ENCODE results near the gene OPRL1.

The OPRL1 gene

DNA sequence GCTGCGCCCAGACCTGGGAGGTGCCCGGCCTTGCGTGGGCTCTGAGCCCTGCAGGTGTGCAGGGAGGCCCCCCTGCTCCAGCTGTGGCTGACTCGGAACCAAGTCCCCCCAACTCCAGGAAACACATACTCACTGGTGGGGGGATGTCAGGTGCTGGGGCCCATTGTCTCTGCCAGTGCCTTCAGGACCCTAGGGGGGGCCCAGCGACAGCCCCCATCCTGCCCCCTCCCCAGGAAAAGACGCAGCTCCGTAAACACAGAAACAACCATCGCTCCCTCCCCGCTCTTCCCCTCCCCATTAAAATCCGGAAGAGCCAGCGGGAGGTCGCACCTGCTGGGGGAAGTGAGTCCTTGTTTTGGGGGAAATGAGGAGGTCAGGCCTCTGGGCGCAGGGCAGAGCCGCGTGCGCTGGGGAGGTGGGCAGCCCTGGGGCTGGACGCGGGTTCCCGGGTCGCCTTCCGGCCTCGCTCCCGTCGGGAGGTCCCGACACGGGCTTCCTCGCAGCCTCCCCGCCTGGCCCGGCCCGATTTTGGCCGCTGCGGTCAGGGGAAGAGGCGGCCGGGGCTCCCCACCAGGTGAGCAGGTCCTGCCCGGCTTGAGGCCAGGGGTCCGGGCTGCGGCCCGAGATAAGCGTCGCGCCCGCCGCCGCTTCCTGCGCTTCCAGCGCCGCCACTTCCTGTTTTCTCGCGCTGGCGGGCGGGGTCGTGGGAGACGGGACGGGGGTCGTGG lies 37.7 kb upstream of the OPRL1 start:
- no peak for DNase-seq (ENCODE audit: low spot score)

DNA sequence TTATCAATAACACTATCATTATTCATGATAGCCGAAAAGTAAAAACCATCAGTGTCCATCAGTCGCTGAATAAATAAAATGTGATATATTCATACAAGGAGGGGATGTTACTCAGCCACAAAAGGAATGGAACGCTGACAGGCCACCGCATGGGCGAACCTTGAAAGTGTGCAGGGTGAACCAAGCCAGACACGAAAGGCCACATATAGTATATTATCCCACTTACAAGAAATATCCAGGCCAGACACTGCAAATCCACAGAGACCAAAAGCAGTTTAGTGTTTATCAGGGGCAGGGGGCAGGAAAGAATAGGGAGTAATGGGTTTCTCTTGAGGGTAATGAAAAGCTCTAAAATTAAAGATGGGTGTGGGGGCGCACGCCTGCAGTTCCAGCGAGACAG lies 36.1 kb upstream of the OPRL1 start:
- no peak for DNase-seq (ENCODE audit: low spot score)

DNA sequence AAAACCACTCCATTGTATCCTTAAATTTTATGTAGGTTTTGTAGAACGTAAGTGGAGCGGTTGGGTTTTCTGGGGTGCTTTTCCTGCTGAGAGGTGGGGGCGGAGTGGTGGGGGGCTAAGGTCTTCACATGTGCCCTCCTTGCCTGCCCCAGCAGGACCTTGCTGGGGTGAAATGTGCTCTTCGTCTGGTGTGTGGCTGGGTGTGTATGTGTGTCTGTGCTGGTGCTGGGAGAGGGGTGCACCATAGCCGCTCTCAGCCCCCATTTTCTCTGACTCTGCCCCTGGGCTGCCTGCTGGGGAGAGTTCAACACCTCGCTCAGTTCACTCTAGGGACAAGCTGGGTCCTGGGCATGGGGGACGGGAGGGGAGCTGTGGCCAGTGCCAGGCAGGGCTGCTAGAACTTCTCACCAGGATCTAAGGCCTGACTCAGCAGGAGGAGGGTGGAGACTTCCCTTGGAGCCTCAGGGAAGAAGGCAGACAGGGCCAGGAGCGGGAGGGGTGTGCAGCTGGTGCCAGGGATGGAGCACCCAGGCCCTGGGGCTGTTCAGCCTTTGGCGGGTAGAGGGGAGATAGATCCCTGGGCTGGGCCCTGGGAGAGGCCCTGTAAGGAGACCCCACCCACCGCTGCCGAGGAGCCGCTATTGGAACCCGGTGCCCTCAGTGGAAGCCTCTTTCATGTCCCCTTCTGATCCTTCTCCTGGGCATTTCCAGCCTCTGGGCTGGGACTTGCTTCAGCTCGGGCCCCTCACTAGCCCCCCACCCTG lies 35.2 kb upstream of the OPRL1 start:
- DNase-seq (ENCODE audit: low spot score), result no peak

DNA sequence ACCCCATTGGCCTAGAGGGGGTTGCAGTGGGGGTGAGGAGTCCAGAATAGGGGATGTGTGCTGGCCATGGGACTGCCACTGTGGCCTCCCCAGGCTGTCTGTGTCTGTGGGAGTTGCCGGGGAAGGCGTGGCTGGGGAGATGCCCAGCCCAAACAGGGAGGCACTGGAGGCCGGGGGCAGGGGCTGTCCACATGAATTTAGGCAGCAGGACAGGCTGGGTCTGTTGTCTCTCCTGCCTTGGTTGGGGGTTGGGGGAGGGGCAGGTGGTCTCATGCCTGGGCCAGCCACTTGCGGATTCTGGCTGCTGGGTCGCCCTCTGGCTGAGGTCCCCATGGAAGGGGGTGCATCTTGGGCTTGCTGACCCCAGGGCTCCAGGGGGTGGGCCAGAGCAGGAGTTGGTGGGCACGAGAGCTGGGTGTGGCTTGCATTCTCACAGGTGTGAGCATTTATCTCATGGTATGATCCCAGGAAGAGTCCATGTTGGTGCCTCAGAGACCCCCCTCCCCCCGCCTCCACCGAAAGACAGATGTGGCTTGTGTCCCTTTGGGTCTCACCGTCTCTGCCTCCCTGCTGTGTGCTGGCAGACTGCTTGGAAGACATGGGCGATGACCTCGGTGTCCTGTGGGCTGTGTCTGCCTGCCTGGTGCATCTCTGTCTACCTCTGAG lies 34.4 kb upstream of the OPRL1 start:
- DNase-seq (ENCODE audit: low spot score), result no peak

DNA sequence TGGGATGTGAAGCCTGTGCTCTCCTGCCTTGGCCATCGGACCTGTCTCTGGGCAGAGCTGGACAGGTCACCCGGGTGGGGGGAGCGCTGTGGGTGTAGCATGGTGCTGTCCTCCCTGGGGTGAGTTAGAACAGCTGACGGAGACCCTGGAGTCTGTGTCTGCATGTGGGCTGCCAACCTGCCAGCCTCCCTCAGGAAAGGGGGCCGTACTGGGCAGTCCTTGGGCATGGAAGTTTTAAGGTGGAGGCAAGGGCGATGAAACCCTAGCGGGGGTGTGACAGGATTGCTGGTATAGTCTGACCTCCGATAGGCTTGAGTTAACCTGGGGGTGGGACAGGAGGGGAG lies 32.9 kb upstream of the OPRL1 start:
- no peak for DNase-seq (ENCODE audit: low spot score)

DNA sequence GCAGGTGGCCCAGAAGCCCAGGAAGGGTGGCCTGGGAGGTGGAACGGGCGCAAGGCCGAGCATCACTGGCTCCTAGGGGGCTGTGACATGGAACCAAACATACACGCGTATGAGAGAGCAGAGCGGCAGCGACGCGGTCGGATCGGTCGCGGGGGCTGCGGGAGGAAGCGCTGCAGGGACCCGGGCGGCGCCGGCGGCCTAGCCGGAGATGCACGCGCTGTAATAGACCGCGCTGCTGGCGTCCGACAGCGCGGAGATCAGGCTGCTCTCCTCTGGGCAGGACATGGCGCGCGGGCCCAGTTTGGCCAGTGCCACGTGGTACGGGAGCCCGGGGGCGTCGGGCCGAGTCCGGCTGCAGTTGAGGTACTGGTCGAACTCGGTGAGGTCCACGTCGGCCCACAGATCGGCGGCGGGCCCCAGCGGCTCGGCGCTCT lies 31.9 kb upstream of the OPRL1 start:
- DNase-seq (ENCODE audit: low spot score), result no peak

DNA sequence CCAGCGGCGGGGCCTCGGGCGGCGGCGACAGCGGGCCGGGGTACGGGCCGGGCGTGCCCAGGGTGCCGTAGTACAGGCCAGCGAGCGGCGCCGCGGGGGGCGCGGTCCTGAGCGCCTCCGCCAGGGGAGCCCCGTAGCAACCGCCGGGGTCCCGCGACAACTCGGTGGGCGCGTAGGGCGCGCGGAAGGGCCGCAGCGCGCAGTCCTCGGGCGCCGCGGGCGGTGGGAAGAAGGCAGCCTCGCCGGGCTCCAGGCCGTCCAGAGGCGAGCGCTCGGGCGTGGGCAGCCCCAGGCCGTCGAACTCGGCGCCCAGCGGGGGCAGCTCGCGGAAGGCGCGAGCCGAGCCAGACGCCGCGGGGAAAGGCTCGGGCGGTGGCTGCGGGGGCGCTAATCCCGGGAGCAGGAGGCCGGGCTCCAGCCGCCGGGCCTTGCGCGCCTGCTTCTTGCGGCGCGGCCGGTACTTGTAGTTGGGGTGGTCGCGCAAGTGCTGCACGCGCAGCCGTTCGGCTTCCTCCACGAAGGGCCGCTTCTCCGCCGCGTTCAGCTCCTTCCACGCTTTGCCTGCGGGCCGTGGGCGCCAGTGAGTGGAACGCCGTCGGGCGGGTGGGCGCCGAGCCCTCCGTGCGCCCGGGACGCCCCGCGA lies 31.4 kb upstream of the OPRL1 start:
- peak; percentile 62 for DNase-seq (ENCODE audit: low spot score)

DNA sequence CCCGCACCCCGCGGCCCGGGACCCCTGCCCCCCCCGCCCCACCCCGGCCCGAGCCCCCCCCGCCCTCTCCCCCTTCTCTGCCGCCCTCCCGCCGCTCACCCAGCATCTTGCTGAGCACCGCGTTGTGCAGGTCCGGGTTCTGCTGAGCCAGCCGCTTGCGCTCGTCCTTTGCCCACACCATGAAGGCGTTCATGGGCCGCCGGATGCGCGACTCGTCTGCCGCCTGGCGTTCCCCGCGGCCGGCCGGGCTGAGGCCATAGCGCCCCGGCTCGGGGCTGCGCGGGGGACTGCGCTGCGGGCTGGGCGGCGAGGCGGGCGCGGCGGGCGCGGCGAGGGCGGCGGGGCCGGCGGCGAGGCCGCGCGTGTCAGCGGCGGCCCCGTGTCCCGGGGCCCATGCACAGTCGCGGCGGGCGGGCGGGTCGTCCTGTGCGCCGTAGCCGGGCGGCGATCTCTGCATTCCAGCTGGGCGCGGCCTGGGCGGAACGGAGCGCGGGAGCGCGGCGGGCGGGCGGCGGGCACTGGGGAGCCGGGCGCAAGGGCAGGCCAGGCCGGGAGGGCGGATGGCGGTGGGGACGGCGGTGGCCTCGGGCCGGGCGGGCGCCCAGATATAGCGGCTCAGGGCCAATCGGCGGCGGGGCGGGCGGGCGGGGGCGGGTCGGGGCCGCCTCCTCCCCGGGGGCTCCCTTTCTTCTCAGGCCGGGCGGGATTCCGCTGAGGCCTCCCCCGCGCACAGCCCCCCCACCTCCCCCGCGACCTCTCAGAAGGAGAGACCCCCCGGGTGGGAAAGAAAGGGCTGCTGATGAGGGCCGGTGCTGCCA lies 30.6 kb upstream of the OPRL1 start, which contains the start of gene SOX18:
Gene SOX18 (minus strand): TSS at position 580 of the 818 bp plus-strand sequence. CDS start 123 bp downstream, at position 457.
- DNase-seq (ENCODE audit: low spot score), result peak; percentile 65

DNA sequence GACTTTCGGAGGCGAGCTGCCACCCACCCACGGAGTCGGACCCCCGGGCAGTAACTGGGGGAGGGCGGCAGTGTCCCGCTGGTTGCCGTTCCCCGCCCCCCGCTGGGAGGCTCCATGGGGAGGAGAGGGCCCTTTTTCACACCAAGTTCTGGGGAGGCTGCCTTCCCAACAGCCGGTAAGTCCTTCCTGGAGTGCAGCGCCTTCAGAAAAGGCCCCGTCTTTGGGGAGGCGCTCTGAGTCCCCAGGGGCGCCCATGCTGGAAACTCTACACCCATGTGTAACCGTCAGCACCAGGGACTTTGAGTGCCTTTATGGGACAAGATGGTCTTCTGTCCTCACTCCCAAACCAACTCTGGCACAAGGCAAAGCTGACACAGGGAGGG lies 30.0 kb upstream of the OPRL1 start:
- peak; percentile 54 for DNase-seq (ENCODE audit: low spot score)

DNA sequence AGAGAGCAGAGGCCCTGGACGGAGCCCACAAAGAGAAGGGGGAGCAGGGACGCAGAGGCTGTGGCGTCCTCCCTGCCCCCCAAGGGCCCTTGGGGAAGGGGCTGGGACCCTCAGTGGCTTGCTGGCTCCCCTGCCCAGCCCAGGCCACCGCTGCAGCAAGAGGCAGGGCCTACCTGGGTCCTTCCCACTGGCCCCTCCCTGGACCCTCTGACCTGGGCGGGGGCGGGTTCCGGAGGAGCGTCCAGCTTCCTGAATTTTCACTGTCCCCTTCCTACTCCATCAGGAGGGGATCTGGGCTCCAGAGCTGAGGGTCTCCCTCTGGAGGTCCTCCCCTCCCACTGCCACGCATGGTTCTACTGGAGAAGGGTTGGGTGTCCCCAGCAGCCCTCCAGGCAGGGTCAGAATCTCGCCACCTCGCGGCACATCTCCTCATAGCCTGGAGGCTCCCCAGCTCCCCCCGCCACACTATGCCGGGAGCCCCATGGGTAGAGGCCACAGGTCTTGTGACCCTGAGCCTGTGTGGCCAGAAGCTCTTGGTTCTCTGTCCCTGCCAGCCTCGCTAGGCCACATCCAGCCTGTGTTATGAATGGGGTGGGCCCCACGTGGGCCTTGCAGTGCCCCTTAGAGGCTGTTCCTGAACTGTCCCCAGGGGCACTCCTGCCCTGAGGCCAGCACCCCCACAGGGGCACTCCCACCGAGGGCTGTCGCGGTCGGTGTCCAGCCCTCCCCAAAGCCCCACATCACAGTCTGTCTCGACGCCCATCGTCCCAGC lies 29.4 kb upstream of the OPRL1 start:
- peak; percentile 51 for DNase-seq (ENCODE audit: low spot score)

DNA sequence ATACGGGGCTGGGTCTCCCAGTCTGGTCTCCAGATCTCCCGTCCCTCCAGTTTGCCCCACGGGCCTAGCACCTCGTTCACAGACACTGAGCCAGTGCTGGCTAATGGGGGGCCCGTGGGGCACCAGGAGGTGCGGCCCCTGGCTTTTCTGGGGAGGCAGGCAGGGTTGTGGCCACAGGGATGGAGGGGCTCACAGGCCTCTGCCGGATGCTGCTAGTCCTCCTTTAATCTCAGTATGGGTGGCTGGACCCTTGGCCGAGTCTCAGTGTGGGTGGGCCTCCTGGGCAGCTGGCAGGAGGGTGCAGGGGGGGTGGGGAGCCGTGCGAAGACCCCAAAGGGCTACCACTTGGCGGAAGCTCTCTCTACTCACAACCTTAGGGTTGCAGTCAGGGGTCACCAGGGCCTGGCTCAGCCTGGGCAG lies 28.8 kb upstream of the OPRL1 start:
- no peak for DNase-seq (ENCODE audit: low spot score)

DNA sequence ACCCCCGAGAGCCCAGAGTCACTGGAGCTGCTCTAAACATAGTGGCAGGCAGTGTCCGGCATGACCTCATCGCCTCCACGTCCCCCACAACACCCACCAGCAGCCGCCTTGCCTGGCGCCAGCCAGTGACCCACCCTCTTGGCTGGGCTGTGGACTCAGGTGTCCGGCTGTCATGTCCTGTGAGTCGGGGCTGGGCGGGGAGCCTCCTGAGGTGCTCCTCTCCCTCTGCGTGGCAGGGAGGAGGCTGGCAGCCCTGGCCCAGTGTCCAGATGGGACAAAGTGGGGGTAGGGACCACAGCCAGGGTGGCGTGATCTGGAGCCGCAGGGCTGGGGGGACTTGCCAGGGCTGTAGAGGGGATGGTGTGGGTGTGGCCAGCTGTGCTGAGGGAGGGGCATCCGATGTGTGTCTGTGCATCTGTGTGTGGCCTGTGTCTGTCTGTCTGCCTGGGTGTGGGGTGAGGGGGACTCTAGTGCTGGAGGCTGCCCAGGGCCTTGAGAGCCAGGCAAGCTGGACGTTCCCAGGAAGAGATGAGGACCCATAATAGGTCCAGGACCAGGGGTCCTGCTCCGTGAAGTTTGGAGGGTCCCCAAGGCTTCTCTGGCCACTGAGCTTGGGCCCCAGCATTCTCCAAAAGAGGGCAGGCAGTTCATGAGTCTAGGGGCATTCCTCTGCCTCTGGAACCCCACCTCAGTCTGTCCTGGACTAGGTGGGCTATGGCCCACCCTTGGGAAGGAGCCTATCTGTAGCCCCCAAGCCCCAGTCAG lies 28.1 kb upstream of the OPRL1 start:
- DNase-seq (ENCODE audit: low spot score), result no peak

DNA sequence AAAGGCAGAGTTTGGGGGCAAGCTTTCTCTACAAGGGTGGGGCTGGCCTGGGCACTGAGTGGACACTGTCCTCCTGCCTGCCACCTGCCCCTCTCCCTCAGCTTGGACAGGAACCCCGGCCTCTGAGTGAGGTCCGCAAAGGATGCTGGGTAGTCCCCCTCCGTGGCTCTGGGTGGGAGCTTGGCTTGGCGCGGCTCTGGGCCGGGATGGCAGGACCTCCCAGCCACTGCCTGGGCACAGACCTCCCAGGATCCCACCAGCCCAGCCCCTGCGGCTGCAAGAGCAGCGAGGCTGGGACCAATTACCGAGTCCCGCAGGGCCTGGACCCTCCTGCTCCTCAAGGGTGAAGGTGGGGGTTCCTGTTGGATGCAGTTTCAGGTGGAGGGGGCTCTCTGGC lies 27.6 kb upstream of the OPRL1 start:
- DNase-seq (ENCODE audit: low spot score), result no peak

DNA sequence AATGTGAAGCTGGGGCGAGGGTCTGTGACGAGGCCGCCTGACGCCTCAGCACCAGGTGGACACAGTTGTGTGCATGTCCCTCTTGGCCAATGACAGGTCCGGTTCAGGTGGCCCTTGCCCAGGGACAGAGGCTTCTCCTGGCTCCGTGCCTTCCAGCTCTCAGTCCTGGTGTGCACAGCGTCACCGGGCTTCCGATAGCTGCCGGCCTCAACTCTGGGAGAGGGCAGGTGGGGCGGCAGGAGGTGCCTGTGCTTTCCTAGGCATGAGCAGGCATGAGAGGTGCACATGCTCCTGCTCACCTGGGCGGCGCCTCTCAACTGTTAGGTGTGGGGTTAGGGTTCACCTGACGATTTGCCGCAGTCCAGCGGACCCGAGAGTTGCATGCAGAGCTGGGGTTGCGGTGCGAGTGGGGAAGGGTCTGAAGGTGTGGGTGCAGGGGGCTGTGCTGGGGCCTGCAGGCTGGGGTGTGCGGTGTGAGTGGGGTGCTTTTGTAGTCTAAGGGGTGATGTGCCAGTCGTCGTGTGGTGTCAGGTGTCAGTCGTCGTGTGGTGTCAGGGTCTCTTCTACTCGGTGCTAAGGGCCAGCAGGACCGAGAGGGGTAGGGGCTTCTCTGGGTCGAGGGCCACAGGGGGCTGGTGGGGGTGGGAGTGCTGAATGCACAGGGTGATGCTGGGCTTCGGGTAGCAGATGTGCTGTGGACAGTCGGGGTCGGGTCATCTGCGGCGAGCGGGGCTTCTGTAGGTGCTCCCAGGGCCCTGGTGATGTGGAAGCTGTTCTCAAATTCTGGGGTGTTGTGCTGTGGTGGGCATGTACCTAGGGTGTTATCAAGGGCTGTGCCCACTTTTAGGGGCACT lies 26.7 kb upstream of the OPRL1 start:
- DNase-seq (ENCODE audit: low spot score), result no peak

DNA sequence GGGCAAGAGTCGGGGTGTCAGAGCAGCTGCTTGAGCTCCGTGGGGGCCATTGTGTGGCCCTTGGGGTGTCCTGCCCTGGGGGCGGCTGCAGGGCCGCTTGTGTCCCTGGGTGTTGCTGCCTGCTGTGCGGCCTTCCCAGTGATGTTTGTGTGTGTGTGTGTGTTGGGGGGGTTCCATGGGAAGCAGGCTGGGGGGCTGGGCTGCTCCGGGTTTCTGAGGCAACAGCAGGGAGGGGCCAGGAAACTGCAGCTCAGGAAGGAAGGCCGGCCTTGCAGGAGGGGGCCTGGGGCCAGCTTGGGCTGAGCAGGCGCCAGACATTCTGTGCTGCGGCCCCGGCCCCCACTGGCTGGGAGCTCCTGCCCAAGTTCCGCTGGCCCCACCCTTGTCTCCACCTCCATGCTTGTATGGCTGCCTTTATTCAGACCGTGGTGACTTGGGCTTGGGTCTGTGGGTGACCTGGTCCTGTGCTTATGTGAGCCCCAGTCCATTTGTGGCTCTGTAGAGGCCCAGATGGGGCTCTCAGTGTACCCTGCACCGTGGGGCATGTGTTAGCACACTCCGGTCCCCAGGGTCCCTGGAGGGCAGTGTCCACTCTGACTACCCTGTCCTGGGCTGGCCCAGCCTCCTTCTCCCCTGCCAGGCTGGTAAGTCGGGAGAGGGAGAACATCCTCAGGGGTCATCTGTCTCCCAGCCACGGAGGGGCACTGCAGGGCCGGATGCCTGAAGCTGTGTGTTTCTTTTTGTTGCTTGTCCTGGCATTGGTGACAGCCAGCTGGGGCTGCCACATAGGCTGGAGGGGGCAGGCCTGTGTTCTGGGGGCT lies 25.8 kb upstream of the OPRL1 start:
- DNase-seq (ENCODE audit: low spot score), result no peak

DNA sequence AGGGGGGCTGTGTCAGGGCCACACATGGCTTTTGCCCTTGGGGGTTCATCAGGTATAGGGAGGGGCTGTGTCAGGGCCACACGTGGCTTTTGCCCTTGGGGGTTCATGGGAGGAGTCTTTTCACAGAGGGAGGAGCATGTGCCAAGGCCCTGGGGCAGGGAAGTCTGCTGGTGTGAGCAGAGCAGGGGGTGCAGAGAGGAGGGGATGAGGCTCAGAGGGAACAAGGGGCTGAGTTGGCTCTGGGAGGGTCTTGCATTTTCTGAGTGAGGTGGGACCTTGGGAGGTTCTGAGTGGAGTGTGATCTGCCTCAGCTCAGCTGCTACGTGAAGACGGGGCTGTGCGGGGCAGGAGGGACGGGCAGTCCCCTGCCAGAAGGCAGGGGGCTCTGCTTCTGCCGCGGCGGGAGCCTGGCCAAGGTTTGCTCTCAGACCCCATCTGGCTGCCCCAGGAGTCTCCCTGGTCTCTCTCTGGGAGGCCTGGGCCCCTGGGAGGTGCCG lies 24.4 kb upstream of the OPRL1 start:
- no peak for DNase-seq (ENCODE audit: low spot score)

DNA sequence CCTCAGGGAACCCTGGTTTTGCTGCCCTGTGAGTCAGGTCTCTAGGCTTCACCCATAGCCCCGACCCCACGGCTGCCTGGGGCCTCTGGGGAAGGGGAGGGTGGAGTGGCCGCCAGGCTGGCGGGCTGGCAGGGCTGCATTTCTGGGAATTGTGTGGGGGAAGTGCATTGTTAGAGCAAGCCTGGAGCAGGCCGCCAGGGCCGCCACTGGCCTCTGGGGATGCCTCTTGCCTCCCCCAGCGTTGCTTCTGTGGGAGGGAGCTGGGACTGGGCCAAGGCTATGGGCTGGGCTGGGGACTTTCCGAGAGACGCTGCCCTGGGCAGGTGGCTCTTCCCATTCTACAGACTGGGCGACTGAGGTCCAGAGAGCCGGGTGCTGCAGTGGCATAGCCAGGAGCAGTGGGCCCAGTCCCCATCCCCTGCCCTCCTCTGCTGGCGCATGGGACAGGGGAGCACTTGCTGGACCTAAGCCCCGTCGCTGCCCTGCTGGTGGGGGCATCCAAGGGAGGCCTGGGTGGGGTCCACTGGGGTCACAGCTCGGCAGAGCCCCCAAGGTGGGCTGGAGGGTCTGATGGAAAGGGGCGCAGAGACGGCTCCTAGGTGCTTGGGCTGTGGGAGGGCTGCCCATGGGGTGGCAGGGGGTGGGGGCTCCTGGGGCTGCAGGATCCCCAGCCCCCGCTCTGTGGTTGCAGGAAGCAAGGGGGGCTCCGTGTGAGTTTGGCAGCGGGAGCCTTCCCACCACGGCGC lies 23.8 kb upstream of the OPRL1 start:
- no peak for DNase-seq (ENCODE audit: low spot score)

DNA sequence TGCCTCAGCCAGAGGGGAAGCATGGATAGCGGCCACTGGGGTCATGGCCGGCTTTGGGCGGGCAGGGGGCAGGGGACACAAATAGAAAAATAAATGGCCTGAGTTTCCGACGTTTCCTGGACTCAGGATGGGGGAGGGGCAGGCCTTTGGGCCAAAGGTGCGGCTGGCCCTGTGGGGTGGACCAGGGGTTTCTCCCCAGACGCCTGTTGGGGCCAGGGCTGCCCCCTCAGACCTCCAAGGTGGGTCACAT lies 23.3 kb upstream of the OPRL1 start:
- DNase-seq (ENCODE audit: low spot score), result no peak
